ENCODE measurements around the gene HDAC4.

GRCh38 chr2:239353692-239354091 lies 47.1 kb downstream of the HDAC4 start:
- TF ChIP-seq EP300 (IDR thresholded peaks at IDR 0.05; ENCODE audit: borderline replicate concordance): no peak
- no peak for TF ChIP-seq CEBPB (IDR thresholded peaks at IDR 0.05)
- TF ChIP-seq TCF12 (IDR thresholded peaks at IDR 0.05; ENCODE audit: low read depth): no peak
- no peak for TF ChIP-seq TEAD4 (IDR thresholded peaks at IDR 0.05)
- TF ChIP-seq YY1 (IDR thresholded peaks at IDR 0.05; ENCODE audit: low read depth): no peak
- TF ChIP-seq, protein P1, sequence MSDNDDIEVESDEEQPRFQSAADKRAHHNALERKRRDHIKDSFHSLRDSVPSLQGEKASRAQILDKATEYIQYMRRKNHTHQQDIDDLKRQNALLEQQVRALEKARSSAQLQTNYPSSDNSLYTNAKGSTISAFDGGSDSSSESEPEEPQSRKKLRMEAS (IDR thresholded peaks at IDR 0.05): no peak
- TF ChIP-seq TAF1 (IDR thresholded peaks at IDR 0.05; ENCODE audit: low read depth): no peak
- no peak for TF ChIP-seq FOXM1 (IDR thresholded peaks at IDR 0.05; ENCODE audit: borderline replicate concordance, low read depth)
- no peak for TF ChIP-seq RAD21 (IDR thresholded peaks at IDR 0.05; ENCODE audit: low read depth)
- TF ChIP-seq, protein P2, sequence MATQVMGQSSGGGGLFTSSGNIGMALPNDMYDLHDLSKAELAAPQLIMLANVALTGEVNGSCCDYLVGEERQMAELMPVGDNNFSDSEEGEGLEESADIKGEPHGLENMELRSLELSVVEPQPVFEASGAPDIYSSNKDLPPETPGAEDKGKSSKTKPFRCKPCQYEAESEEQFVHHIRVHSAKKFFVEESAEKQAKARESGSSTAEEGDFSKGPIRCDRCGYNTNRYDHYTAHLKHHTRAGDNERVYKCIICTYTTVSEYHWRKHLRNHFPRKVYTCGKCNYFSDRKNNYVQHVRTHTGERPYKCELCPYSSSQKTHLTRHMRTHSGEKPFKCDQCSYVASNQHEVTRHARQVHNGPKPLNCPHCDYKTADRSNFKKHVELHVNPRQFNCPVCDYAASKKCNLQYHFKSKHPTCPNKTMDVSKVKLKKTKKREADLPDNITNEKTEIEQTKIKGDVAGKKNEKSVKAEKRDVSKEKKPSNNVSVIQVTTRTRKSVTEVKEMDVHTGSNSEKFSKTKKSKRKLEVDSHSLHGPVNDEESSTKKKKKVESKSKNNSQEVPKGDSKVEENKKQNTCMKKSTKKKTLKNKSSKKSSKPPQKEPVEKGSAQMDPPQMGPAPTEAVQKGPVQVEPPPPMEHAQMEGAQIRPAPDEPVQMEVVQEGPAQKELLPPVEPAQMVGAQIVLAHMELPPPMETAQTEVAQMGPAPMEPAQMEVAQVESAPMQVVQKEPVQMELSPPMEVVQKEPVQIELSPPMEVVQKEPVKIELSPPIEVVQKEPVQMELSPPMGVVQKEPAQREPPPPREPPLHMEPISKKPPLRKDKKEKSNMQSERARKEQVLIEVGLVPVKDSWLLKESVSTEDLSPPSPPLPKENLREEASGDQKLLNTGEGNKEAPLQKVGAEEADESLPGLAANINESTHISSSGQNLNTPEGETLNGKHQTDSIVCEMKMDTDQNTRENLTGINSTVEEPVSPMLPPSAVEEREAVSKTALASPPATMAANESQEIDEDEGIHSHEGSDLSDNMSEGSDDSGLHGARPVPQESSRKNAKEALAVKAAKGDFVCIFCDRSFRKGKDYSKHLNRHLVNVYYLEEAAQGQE (IDR thresholded peaks at IDR 0.05; ENCODE audit: low read depth): no peak

All from Ishikawa (cell line).